GM18508 (cell line): ENCODE measurements around the gene GDF15.

Experiments
- ATAC-seq: cut with Tn5 transposase; IDR thresholded peaks from one replicate; pipeline ENCODE4 v1.9.1; 2021; ENCODE audit warnings: moderate number of reproducible peaks; ENCODE audit not compliant: insufficient read depth, unreplicated experiment

Gene GDF15

GRCh38 chr19:18428173-18428786, 42.3 kb downstream of the GDF15 start:
- no peak for ATAC-seq

- ATAC-seq = no peak
These were observed 43.1 kb downstream of the GDF15 start for GRCh38 chr19:18428787-18429674.

DNA sequence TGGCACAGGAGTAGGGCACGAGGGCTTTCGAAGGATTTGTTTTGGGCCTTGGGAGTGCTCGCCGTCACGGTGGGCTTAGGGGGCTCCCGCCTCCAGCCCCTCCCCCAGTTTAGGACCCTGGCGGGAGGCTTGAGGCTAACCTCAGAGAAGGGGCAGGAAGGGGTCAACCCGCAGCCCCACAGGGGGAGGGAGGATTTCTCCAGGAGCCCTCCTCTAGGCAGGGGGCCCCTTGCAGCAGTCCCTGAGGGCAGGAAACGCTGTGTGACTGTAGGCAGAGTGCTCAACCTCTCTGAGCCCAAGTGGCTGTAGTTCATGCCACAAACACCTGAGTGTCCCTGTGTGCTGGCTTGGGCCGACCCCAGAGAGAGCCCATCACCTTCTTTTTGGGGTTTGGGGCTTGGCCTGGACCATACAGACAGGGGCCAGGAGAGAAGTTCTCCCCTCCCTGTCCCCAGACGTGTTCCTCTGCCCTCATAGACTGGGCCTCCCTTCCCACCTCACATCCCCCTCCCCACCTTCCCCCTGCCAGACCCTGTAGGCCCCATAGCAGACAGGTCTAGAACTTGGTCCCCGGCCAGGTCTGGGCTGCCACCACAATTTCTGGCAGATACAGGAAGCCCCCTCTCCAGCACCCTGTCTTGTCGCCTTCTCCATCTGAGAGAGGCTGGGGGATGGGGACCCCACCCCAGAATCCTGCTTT, 43.9 kb downstream of the GDF15 start:
- no peak for ATAC-seq

DNA sequence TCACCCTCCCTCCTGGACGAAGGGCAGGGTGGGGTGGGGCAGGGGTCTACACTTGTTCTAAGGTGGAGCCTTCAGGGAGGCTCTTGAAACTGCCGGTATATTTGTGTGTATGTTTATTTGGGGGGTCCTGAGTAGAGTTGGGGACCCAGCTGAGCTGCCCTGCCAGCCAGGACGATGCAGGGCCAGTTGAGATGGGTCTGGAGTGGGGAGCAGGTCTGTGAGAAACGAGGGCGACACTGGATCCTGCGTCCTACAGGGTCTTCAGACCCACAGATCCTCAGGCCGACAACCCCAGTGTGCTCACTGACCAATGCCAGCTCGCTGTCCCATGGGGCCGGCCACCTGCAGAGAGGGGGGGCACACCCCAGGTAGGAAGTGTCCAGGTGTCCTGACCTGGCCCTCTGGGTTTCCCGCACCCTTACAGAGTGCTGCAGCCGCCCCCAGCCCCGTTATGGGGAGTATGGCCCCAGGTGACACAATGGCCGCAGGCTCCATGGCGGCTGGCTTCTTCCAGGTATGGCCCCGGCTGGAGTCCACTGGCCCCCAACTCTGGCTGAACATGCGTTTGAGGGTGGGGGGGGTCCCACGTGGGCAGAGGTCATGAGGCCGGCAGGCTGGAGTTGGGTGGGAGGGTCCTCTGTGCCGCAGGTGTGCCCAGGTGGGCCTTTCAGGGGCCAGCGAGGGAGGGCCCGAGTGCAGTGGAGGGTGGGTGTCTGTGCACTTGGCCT, 44.6 kb downstream of the GDF15 start:
- ATAC-seq = no peak

DNA sequence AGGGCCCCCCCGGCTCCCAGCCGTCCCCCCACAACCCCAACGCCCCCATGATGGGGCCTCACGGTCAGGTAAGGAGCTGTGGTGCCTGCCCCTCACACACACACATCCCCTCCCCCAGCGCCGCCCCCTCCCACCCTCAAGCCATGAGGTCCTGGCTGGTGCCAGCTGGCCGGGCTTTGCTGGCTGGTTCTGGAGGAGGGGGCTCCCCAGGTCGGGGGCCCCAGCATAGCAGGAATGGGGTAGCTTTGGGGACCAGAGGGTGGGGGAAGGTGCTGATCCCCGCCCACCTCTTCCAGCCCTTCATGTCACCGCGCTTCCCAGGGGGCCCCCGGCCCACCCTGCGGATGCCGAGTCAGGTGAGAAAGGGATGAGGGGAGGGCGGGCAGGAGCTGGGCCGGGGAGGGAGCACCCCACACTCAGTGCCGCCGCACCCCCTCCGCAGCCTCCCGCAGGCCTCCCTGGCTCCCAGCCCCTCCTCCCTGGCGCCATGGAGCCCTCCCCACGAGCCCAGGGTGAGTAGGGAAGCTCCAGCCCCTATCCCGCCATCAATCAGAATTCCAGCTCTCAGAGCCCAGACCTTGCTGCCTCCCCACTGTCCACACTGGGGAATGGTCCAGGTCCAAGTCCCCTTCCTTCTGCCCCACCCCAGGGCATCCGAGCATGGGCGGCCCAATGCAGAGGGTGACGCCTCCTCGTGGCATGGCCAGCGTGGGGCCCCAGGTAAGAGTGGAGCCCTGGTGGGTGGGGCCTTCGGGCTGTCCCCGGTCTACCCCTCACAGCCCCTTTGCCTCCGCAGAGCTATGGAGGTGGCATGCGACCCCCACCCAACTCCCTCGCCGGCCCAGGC, 45.6 kb downstream of the GDF15 start:
- no peak for ATAC-seq

GRCh38 chr19:18432275-18433014, 46.5 kb downstream of the GDF15 start:
- no peak for ATAC-seq

DNA sequence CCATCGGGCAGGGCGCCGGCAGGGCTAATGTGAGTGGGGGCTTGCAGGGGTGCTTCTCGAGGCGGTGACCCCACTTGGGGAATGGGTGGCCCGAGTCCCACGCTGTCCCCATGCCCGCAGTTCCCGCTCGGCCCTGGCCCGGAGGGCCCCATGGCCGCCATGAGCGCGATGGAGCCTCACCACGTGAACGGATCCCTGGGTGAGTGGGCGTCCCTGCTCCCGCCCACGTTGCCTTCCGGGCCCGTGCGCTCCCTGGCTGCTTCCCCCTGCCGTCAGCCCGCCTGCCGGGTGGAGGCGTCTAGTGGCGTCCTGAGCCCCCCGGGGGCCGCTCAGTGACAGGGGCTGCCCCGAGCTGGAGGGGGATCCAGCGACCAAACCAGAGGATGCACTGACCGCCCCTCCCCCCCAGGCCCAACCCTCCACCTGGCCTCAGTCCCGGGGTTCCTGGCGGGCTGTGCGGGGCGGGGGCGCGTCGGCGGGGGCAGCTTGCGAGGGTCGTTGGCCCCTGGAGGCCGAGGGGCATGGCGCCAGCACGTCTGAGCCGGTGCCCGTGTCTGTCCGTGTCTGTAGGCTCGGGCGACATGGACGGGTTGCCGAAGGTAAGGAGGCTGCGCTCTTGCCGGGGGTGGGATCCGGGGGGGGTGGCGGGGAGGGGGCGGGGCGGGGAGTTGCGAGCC, 47.2 kb downstream of the GDF15 start:
- no peak for ATAC-seq

GRCh38 chr19:18433735-18434398, 47.9 kb downstream of the GDF15 start:
- no peak for ATAC-seq

DNA sequence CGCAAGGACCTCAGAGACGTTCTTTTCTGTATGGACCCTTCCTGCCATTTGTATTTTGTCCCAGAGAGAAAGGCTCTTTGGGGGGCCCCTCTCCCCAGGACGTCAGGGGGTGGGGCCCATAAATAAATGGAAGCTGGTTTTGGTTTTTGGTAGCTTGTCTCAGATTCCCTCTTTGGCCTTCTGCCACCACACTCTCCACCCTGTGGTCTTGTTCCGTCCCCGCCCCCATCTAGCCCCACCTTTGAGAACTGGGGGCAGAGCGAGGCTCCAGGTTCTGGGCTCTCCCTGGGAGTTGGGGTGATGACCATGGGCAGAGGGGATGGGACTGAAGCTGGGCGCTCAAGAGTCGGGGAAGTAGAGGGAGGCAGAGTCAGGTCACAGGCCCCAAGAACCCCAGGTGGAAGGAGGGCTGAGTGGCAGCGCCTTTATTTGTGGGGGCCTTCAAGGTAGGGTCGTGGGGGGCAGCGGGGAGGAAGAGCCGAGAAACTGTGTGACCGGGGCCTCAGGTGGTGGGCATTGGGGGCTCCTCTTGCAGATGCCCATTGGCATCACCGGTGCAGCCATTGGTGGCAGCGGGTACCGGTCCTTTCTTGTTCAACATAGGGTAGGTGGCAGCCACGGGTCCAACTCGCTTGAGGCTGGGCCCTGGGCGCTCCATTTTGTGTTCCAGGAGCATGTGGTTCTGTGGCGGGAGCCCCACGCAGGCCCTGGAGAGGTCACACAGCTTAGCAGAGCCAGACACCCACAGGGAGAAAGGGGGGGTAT, 48.6 kb downstream of the GDF15 start:
- ATAC-seq = no peak

- ATAC-seq = no peak
These were observed 49.4 kb downstream of the GDF15 start for GRCh38 chr19:18435178-18435841.

GRCh38 chr19:18435842-18436670, 50.1 kb downstream of the GDF15 start:
- no peak for ATAC-seq

GRCh38 chr19:18436671-18437490, 50.9 kb downstream of the GDF15 start:
- ATAC-seq = no peak

GRCh38 chr19:18437491-18438330, 51.8 kb downstream of the GDF15 start, which contains the start of gene ISYNA1:
TSS of gene ISYNA1 (minus strand) at chr19:18438133. CDS start at chr19:18437979, 154 bp downstream.
- no peak for ATAC-seq
